Gastrocnemius medialis (tissue), 4 donors: ENCODE measurements around the gene GNB3. TPM values are rescaled to one million over a fixed set of nuclear protein-coding genes. Genes with fewer than 3 reads are reported as not detected.

Source experiments
- ATAC-seq, 2 donors: fragments of 150-250 bp; one replicate each; pipeline ENCODE4 v1.9.1; 2016
- DNase-seq, 2 donors: peaks; one replicate each; pipeline ENCODE4 v3.0.0-alpha.2; 2019
- H3K27ac ChIP-seq, 4 donors: fragments of 200-600 bp; sonication (generic); 1 replicate in 1 of 4; 2 replicates in 3 of 4; pipeline ENCODE4 v1.5.1; 2016 to 2018; ENCODE audit warnings: mild to moderate bottlenecking in 2 of 4, moderate library complexity in 1 of 4
- H3K27me3 ChIP-seq, 3 donors: fragments of 200-600 bp; sonication (generic) in 2 of 3; 1 replicate in 1 of 3; 2 replicates in 2 of 3; pipeline versions ENCODE4 v1.5.1 to v1.6.0; 2016 to 2019; ENCODE audit warnings: mild to moderate bottlenecking in 1 of 3, moderate library complexity in 1 of 3
- H3K36me3 ChIP-seq, 2 donors: fragments of 200-600 bp; sonication (generic) in 1 of 2; one replicate each; pipeline ENCODE4 v1.5.1; 2017 to 2018
- H3K4me1 ChIP-seq, 2 donors: fragments of 200-600 bp; sonication (generic) in 1 of 2; one replicate each; pipeline ENCODE4 v1.5.1; 2016 to 2017; ENCODE audit warnings: mild to moderate bottlenecking in 2 of 2
- H3K4me3 ChIP-seq, 4 donors: fragments of 200-600 bp; sonication (generic) in 3 of 4; 1 replicate in 1 of 4; 2 replicates in 3 of 4; pipeline ENCODE4 v1.5.1; 2016 to 2019; ENCODE audit warnings: mild to moderate bottlenecking in 2 of 4
- H3K9me3 ChIP-seq, 3 donors: fragments of 200-600 bp; sonication (generic) in 2 of 3; 1 replicate in 1 of 3; 2 replicates in 2 of 3; pipeline ENCODE4 v1.5.1; 2016 to 2019
- POLR2A ChIP-seq, 2 donors: fragments of 450-650 bp; IDR thresholded peaks; one replicate each; pipeline ENCODE4 v1.6.1; 2017; ENCODE audit warnings: antibody characterized with exemption in 2 of 2, mild to moderate bottlenecking in 2 of 2, moderate library complexity in 2 of 2
- in situ Hi-C, 4 donors: fragments of 200-750 bp; cut with MboI; loops; one replicate each; pipeline versions ENCODE4 v1.15.0 to v1.8.0; 2017; ENCODE audit warnings: low sequenced_read_pairs in 4 of 4
- intact Hi-C: fragments of 100-400 bp; cut with DNase I; formaldehyde crosslinking; loops from one replicate; pipeline ENCODE4 v1.15.1; 2023; ENCODE audit warnings: low total_unique reads
- total RNA-seq, 4 donors: library from RNA; depleted of rRNA; stranded (reverse); fragments of >200 nt; gene quantifications; one replicate each; pipeline versions ENCODE4 v1.1.0 to v1.2.3, GENCODE V29; 2016
- TF ChIP-seq, protein P1 (sequence below), 5 experiments: fragments of 450-650 bp in 3 of 5; fragments of 200-600 bp in 2 of 5; sonication (generic) in 2 of 5; IDR thresholded peaks in 4 of 5; conservative IDR thresholded peaks in 1 of 5; 1 replicate in 4 of 5; 2 replicates in 1 of 5; pipeline ENCODE4 v1.5.1; 2016 to 2019; ENCODE audit warnings: antibody characterized with exemption in 5 of 5, mild to moderate bottlenecking in 3 of 5, moderate library complexity in 3 of 5

Gene GNB3
- total RNA-seq, 4 donors from 2014 or later: not detected

DNA sequence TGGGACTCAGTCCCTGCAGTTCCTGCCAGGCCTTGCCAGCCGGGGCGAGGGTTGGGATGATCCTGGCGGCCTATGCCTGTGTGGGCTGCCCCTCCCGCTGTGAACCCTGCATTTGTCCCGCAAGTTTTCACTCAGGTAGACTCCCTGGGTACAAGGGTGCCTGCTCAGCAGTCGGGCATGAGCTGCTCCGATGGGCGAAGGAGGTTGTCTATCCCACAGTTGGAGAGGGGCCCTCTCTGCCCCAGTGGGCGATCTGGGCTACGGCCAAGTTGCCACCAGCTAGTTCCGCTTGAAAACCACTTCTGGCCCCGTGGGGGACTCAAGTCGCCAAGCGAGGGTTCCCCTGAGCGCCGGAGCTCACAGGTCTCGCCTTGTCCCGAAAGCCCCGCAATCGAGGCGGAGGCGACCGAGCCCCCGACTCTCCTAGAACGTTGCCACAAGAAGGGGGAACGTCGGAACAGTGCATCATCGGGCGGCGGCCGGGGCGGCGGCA is 26.2 kb downstream of the GNB3 start:
- peak in 1 of 2 donors; percentile 49 for DNase-seq
- TF ChIP-seq, protein P1, sequence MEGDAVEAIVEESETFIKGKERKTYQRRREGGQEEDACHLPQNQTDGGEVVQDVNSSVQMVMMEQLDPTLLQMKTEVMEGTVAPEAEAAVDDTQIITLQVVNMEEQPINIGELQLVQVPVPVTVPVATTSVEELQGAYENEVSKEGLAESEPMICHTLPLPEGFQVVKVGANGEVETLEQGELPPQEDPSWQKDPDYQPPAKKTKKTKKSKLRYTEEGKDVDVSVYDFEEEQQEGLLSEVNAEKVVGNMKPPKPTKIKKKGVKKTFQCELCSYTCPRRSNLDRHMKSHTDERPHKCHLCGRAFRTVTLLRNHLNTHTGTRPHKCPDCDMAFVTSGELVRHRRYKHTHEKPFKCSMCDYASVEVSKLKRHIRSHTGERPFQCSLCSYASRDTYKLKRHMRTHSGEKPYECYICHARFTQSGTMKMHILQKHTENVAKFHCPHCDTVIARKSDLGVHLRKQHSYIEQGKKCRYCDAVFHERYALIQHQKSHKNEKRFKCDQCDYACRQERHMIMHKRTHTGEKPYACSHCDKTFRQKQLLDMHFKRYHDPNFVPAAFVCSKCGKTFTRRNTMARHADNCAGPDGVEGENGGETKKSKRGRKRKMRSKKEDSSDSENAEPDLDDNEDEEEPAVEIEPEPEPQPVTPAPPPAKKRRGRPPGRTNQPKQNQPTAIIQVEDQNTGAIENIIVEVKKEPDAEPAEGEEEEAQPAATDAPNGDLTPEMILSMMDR (IDR thresholded peaks at IDR 0.05 in 4 of 5, conservative IDR thresholded peaks at IDR 0.05 in 1 of 5): no peak
- no peak for TF ChIP-seq POLR2A (IDR thresholded peaks at IDR 0.05)
- Histone ChIP-seq H3K27me3 (no peaks in the 10 kb centered on the region), H3K4me1 (peaks cover 32 to 35% of the 10 kb centered on the region in 2 donors), H3K27ac (peak overlapping the region; percentile 93 to 100 (median 99)), H3K36me3 (peaks cover 0 to 65% of the 10 kb centered on the region in 2 donors), H3K9me3 (no peaks in the 10 kb centered on the region), H3K4me3 (peak overlapping the region; percentile 74 to 99 (median 91))
- peak; percentile 9 to 18 for ATAC-seq
- in situ Hi-C loops (no loop called here), intact Hi-C loops (loop anchor here (1.0 to 5.0 kb wide), 3 partner anchors 15 to 75 kb away; partner anchors contain the start of genes C12orf57, RNU7-1 and USP5)

DNA sequence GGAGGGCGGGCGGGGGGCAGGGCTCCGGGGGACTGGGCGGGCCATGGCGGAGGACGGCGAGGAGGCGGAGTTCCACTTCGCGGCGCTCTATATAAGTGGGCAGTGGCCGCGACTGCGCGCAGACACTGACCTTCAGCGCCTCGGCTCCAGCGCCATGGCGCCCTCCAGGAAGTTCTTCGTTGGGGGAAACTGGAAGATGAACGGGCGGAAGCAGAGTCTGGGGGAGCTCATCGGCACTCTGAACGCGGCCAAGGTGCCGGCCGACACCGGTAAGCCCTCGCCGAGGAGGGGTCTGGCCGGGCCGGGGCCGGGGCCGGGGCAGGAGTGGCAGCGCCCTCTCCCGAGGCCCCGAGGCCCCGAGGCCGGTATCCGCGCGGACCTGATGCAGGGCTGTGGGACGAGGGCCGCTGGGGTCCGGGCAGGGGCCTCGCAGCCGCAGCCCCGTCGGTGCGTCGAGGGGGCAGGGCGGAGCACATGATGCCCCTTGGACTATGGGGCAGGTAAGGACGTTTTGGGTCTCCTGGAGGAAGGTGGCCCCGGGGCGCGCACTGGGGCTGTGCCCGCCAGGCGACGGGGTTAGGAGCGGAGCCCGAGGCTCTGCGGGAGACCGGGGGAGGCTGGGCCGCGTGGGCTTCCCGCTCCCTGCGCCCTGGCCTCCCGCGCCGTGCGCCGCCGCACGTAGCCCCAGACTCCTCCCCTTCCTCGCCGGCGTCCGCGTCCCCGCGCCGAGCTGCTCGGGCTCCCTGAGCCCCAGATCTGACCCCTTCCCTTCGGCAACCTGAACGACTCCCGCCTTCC is 26.9 kb downstream of the GNB3 start, which contains the start of gene TPI1:
TSS of gene TPI1 (plus strand) at position 119 of the 798 bp plus-strand sequence. CDS start at position 155, 36 bp downstream.
- Histone ChIP-seq H3K4me3 (peak within 1 kb of the TSS; percentile 74 to 99 (median 91)), H3K9me3 (no peaks in the 10 kb centered on the region), H3K4me1 (peaks cover 35 to 38% of the 10 kb centered on the region in 2 donors), H3K27ac (peak within 1 kb of the TSS; percentile 93 to 100 (median 99)), H3K27me3 (no peaks in the 10 kb centered on the region), H3K36me3 (peaks cover 0 to 59% of the 10 kb centered on the region in 2 donors)
- intact Hi-C loops: loop anchor here (1.0 to 5.0 kb wide), 4 partner anchors 15 to 151 kb away; partner anchors contain the start of genes C12orf57, LPCAT3, RNU7-1 and USP5
- DNase-seq (peak; percentile 79 to 83), ATAC-seq (peak; percentile 83 to 84)
- peak; percentile 95 to 98 for TF ChIP-seq POLR2A (IDR thresholded peaks at IDR 0.05)
- TF ChIP-seq, protein P1 (IDR thresholded peaks at IDR 0.05 in 4 of 5, conservative IDR thresholded peaks at IDR 0.05 in 1 of 5): no peak
- in situ Hi-C loops: no loop called here

DNA sequence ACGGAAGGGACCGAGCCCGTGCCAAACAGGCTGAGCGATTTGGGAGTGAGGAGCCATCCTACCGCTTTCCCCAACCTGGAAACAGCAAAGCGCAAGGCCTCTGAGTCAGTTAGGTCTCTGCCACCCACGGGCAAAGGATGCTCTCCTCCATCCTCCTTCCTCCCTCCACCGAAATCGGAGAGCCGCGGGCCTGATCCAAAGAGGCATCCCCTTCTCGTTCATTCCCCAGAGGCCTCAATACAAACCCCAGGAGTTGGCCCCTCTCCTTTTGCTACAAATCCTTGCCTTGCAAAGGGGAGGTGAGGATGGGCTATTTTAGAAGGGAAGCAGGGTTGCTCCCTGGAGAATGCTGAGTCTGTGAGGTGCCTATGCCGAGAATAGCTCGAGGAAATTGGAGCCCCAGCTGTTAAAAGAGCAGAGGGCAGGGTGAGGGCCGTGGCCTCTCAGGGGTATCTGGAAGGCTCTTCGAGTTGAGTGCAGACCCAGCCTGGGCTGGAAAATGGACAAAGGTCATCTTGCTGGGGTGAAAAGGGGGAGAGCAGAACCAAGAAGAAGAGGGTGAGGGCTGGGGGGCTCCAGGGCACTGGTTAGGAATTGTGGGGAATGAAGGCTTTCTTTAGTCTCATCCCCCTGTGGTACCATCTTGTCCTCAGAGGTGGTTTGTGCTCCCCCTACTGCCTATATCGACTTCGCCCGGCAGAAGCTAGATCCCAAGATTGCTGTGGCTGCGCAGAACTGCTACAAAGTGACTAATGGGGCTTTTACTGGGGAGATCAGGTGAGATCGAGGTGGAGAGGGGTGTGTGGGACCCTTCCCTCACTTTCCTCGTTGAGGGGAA is 27.7 kb downstream of the GNB3 start:
- intact Hi-C loops (loop anchor here (1.0 to 5.0 kb wide), 3 partner anchors 23 to 150 kb away; partner anchors contain the start of genes C12orf57, LPCAT3 and RNU7-1), in situ Hi-C loops (no loop called here)
- Histone ChIP-seq H3K27me3 (no peaks in the 10 kb centered on the region), H3K4me3 (peak overlapping the region; percentile 74 to 99 (median 91)), H3K4me1 (peaks cover 35 to 38% of the 10 kb centered on the region in 2 donors), H3K9me3 (no peaks in the 10 kb centered on the region), H3K36me3 (peaks cover 0 to 51% of the 10 kb centered on the region in 2 donors), H3K27ac (peak overlapping the region; percentile 93 to 100 (median 99))
- DNase-seq (peak in 1 of 2 donors; percentile 52), ATAC-seq (peak; percentile 1 to 11)
- TF ChIP-seq, protein P1 (IDR thresholded peaks at IDR 0.05 in 4 of 5, conservative IDR thresholded peaks at IDR 0.05 in 1 of 5): no peak
- no peak for TF ChIP-seq POLR2A (IDR thresholded peaks at IDR 0.05)
